Measurements from ENCODE around the gene GPD2. TPM values are rescaled to one million over a fixed set of nuclear protein-coding genes. Genes with fewer than 3 reads are reported as not detected.

GPD2 gene
- 10 to 100 TPM; 38.7 to 62.9 (median 40.7) TPM for total RNA-seq

- DNase-seq (ENCODE audit: low spot score) (peak; percentile 35), ATAC-seq (ENCODE audit: low FRiP score) (peak; percentile 97)
- no peak for TF ChIP-seq CTCF (IDR thresholded peaks at IDR 0.05)
Observed at GRCh38 chr2:156435718-156436496, at the start of gene GPD2. Gene GPD2 (plus strand): TSS chr2:156436379. CDS start chr2:156476106, 39,727 bp downstream.

GRCh38 chr2:156394033-156394741 lies 42.0 kb upstream of the GPD2 start:
- no peak for TF ChIP-seq CTCF (IDR thresholded peaks at IDR 0.05)
- DNase-seq (ENCODE audit: low spot score) (no peak), ATAC-seq (ENCODE audit: low FRiP score) (no peak)

- no peak for TF ChIP-seq CTCF (IDR thresholded peaks at IDR 0.05)
- DNase-seq (ENCODE audit: low spot score) (no peak), ATAC-seq (ENCODE audit: low FRiP score) (no peak)
Observed at GRCh38 chr2:156396126-156396525, 40.1 kb upstream of the GPD2 start.

- no peak for ATAC-seq (ENCODE audit: low FRiP score)
- no peak for DNase-seq (ENCODE audit: low spot score)
- no peak for TF ChIP-seq CTCF (IDR thresholded peaks at IDR 0.05)
Observed at GRCh38 chr2:156397229-156397628, 39.0 kb upstream of the GPD2 start.

- DNase-seq (ENCODE audit: low spot score) (no peak), ATAC-seq (ENCODE audit: low FRiP score) (no peak)
- no peak for TF ChIP-seq CTCF (IDR thresholded peaks at IDR 0.05)
Observed at GRCh38 chr2:156398176-156398575, 38.0 kb upstream of the GPD2 start.

GRCh38 chr2:156399224-156399949 lies 36.8 kb upstream of the GPD2 start:
- TF ChIP-seq CTCF (IDR thresholded peaks at IDR 0.05): no peak
- DNase-seq (ENCODE audit: low spot score): no peak
- peak; percentile 12 for ATAC-seq (ENCODE audit: low FRiP score)

All from omental fat pad (tissue), 4 donors.